ENCODE results near the gene LMOD3. TPM values are rescaled to one million over a fixed set of nuclear protein-coding genes. Genes with fewer than 3 reads are reported as not detected.

Gene LMOD3
- total and polyA plus RNA-seq, 7 experiments from 2014 or later, result 0.05 TPM; not detected in 6

DNA sequence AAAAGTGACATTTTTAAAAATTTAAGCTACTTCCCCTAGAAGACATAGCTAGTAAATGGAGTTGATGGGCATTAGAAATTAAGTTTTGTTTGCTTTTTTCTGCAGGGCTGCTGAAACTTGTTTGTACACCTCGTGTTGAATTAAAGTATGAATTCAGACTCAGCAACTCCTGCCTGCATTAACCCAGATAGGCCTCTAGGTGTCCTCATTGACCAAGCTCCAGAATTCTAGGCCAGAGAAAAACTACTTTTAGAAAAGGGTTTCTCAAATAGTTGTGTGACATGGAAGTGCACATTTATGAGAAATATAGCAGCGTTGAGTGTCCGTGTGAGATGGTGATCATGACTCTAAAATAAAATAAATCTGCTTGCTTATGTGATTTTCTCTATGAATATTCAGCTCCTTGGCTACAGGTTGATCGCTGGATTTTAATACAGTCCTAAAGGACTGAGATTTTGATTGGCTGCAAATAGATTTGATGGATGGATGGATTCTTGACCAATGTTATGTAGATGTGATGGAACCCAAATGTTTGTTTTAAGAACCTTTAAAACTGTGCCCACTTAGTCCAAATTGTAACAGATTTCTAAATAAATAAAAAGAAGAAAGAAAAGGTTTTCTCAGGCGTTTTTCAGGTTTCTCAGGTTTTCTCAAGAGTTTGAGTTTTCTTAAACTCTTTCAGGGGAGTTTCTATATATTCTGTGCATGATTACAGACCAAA, 39.4 kb upstream of the LMOD3 start:
- Histone ChIP-seq H3K27ac (ENCODE audit: low read depth, low read length) (no peak overlapping the region), H3K36me3 (ENCODE audit: control insufficient read depth in 2 of 3, insufficient read depth in 3 of 3, low read length in 3 of 3) (no peaks in the 10 kb centered on the region), H3K4me1 (ENCODE audit: control insufficient read depth in 2 of 2, insufficient read depth in 2 of 2, low read length in 2 of 2) (no peaks in the 10 kb centered on the region), H3K4me3 (ENCODE audit: low read length) (no peak overlapping the region), H3K27me3 (ENCODE audit: control insufficient read depth in 2 of 2, insufficient read depth in 2 of 2, low read length in 2 of 2) (no peaks in the 10 kb centered on the region), H3K9me3 (ENCODE audit: control insufficient read depth in 2 of 3, low read length in 3 of 3) (no peaks in the 10 kb centered on the region)
- Mint-ChIP-seq H3K9me3 (no peaks in the 10 kb centered on the region), H3K4me3 (no peak overlapping the region), H3K27me3 (peaks cover 0 to 12% (median 0%) of the 10 kb centered on the region in 5 donors), H3K36me3 (no peaks in the 10 kb centered on the region), H3K27ac (no peak overlapping the region), H3K4me1 (peaks cover 0 to 15% (median 0%) of the 10 kb centered on the region in 7 donors)
- intact Hi-C loops (cut with micrococcal nuclease), result loop anchor here (1.0 to 10.0 kb wide), 9 partner anchors 36 to 1193 kb away; no protein-coding TSS in a partner anchor
- ATAC-seq (peak; percentile 84), DNase-seq (peak in 7 of 9 donors; percentile 22 to 62 (median 55))
- ChIA-PET CTCF (interaction anchor here (0.7 to 6.8 kb wide), 20 partner anchors 11 to 1365 kb away, joined by 3 to 130 read pairs (median 4); partner anchors contain the start of gene LMOD3), POLR2A (interaction anchor here (0.6 to 1.3 kb wide), 3 partner anchors 23 to 143 kb away, joined by 3 to 6 read pairs (median 4); no protein-coding TSS in a partner anchor)

DNA sequence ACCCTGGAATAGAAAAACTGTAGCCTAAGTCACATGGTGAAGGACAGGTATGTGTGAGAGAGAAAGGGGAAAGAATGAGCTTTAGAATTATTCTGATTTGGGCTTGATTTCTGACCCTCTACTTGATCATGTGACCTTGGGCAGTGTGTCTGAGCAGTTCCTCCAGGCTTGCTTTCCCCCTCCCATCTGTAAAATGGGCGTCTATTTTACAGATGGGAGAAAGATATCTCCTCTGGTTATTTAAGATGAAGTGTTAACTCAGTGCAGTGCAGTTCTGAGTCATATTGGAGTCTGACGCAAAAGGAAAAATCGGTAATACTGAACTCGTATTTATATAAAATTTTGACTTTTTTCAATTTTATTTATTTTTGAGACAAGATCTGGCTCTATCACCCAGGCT, 38.1 kb upstream of the LMOD3 start:
- H3K4me3 Mint-ChIP-seq, result no peak overlapping the region
- ATAC-seq (no peak), DNase-seq (no peak)
- H3K36me3 Mint-ChIP-seq, result no peaks in the 10 kb centered on the region
- H3K27ac ChIP-seq (ENCODE audit: low read depth, low read length), result no peak overlapping the region
- no peaks in the 10 kb centered on the region for H3K9me3 Mint-ChIP-seq
- POLR2A ChIA-PET, result no interaction called here
- H3K4me1 ChIP-seq (ENCODE audit: control insufficient read depth in 2 of 2, insufficient read depth in 2 of 2, low read length in 2 of 2), result no peaks in the 10 kb centered on the region
- H3K27me3 ChIP-seq (ENCODE audit: control insufficient read depth in 2 of 2, insufficient read depth in 2 of 2, low read length in 2 of 2), result no peaks in the 10 kb centered on the region
- H3K4me3 ChIP-seq (ENCODE audit: low read length), result no peak overlapping the region
- H3K9me3 ChIP-seq (ENCODE audit: control insufficient read depth in 2 of 3, low read length in 3 of 3), result no peaks in the 10 kb centered on the region
- H3K27me3 Mint-ChIP-seq, result peaks cover 0 to 18% (median 0%) of the 10 kb centered on the region in 5 donors
- H3K36me3 ChIP-seq (ENCODE audit: control insufficient read depth in 2 of 3, insufficient read depth in 3 of 3, low read length in 3 of 3), result no peaks in the 10 kb centered on the region
- intact Hi-C loops (cut with micrococcal nuclease), result loop anchor here (2.0 to 10.0 kb wide), 3 partner anchors 37 to 1194 kb away; no protein-coding TSS in a partner anchor
- peaks cover 0 to 12% (median 0%) of the 10 kb centered on the region in 7 donors for H3K4me1 Mint-ChIP-seq
- CTCF ChIA-PET, result interaction anchor here (0.5 to 6.8 kb wide), 8 partner anchors 23 to 203 kb away, joined by 3 to 130 read pairs (median 8); no protein-coding TSS in a partner anchor
- no peak overlapping the region for H3K27ac Mint-ChIP-seq

DNA sequence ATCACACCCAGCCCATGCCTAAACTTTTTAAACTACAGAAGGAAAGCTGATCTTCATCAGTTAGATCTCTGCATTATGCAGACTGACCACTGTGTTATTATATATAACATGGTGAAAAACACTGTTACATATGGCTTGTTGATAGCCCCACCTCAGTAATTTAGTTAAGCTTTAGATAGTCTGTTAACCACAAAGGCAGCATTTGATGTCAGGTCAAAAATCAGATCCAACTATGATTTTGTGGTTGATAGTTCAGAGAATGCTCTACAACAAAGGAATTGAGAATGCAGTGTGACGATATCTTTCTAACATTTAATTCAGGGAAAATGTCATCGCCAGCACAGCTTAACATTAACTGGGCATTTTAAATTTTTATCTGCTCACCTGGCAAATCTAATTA, 37.7 kb upstream of the LMOD3 start:
- Mint-ChIP-seq H3K4me1 (peaks cover 0 to 12% (median 0%) of the 10 kb centered on the region in 7 donors), H3K27ac (no peak overlapping the region), H3K4me3 (no peak overlapping the region), H3K27me3 (peaks cover 0 to 22% (median 0%) of the 10 kb centered on the region in 5 donors), H3K9me3 (no peaks in the 10 kb centered on the region), H3K36me3 (no peaks in the 10 kb centered on the region)
- no peaks in the 10 kb centered on the region for H3K4me1 ChIP-seq (ENCODE audit: control insufficient read depth in 2 of 2, insufficient read depth in 2 of 2, low read length in 2 of 2)
- no peaks in the 10 kb centered on the region for H3K9me3 ChIP-seq (ENCODE audit: control insufficient read depth in 2 of 3, low read length in 3 of 3)
- ChIA-PET POLR2A (no interaction called here), CTCF (interaction anchor here (0.6 to 6.8 kb wide), 3 partner anchors 40 to 148 kb away, joined by 4 to 130 read pairs (median 12); no protein-coding TSS in a partner anchor)
- H3K27me3 ChIP-seq (ENCODE audit: control insufficient read depth in 2 of 2, insufficient read depth in 2 of 2, low read length in 2 of 2), result no peaks in the 10 kb centered on the region
- no peak overlapping the region for H3K27ac ChIP-seq (ENCODE audit: low read depth, low read length)
- ATAC-seq, result no peak
- intact Hi-C loops (cut with micrococcal nuclease), result loop anchor here (2.0 to 10.0 kb wide), 3 partner anchors 37 to 1195 kb away; no protein-coding TSS in a partner anchor
- no peaks in the 10 kb centered on the region for H3K36me3 ChIP-seq (ENCODE audit: control insufficient read depth in 2 of 3, insufficient read depth in 3 of 3, low read length in 3 of 3)
- no peak for DNase-seq
- H3K4me3 ChIP-seq (ENCODE audit: low read length), result no peak overlapping the region

DNA sequence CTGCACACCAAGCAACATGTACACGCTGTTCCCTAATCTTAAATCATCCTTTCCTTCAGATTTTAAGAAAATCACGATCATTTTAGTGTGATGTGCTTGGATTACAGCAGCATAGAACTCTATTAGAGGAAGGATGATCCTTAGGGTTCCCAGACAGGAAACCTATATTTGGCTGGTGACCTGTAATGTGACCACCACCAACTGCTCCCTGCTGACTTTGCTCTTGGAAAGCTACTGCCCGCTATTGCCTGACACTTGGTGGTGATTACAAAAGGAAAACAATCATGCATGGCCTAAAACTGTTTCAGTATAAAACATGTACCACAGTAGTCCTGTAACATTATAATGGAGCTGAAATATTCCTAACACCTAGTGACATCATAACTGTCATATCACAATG, 27.2 kb upstream of the LMOD3 start:
- peaks cover 0 to 11% (median 0%) of the 10 kb centered on the region in 5 donors for H3K27me3 Mint-ChIP-seq
- intact Hi-C loops (cut with micrococcal nuclease), result no loop called here
- DNase-seq (no peak), ATAC-seq (no peak)
- ChIA-PET POLR2A (interaction anchor here (0.5 kb wide), 1 partner anchor 19 kb away, joined by 4 read pairs; no protein-coding TSS in a partner anchor), CTCF (no interaction called here)
- H3K4me3 ChIP-seq (ENCODE audit: low read length), result no peak overlapping the region
- H3K27ac ChIP-seq (ENCODE audit: low read depth, low read length), result no peak overlapping the region
- H3K27me3 ChIP-seq (ENCODE audit: control insufficient read depth in 2 of 2, insufficient read depth in 2 of 2, low read length in 2 of 2), result no peaks in the 10 kb centered on the region
- H3K4me1 ChIP-seq (ENCODE audit: control insufficient read depth in 2 of 2, insufficient read depth in 2 of 2, low read length in 2 of 2), result no peaks in the 10 kb centered on the region
- H3K36me3 Mint-ChIP-seq, result no peaks in the 10 kb centered on the region
- H3K36me3 ChIP-seq (ENCODE audit: control insufficient read depth in 2 of 3, insufficient read depth in 3 of 3, low read length in 3 of 3), result no peaks in the 10 kb centered on the region
- H3K4me1 Mint-ChIP-seq, result no peaks in the 10 kb centered on the region
- no peak overlapping the region for H3K27ac Mint-ChIP-seq
- no peaks in the 10 kb centered on the region for H3K9me3 ChIP-seq (ENCODE audit: control insufficient read depth in 2 of 3, low read length in 3 of 3)
- no peaks in the 10 kb centered on the region for H3K9me3 Mint-ChIP-seq
- no peak overlapping the region for H3K4me3 Mint-ChIP-seq

DNA sequence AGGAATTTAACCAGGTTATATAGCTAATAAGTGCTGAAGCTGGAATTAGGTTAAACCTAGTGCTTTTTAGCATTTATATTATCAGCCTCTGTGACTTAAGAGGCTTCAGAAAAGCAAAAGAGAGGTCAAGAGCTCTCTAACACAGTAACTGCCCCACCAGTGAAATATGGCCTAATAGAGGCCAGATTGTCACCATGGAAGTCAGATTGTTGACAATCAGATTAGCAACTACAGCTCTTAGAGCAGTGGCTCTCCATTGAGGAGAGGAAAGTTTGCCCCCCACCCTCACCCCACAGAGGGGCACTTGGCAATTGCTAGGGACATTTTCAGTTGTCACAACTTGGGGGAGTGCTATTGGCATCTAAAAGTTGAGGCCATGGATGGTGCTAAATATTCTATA, 23.3 kb upstream of the LMOD3 start:
- H3K4me3 Mint-ChIP-seq, result no peak overlapping the region
- Histone ChIP-seq H3K4me1 (ENCODE audit: control insufficient read depth in 2 of 2, insufficient read depth in 2 of 2, low read length in 2 of 2) (no peaks in the 10 kb centered on the region), H3K4me3 (ENCODE audit: low read length) (no peak overlapping the region), H3K36me3 (ENCODE audit: control insufficient read depth in 2 of 3, insufficient read depth in 3 of 3, low read length in 3 of 3) (no peaks in the 10 kb centered on the region), H3K27me3 (ENCODE audit: control insufficient read depth in 2 of 2, insufficient read depth in 2 of 2, low read length in 2 of 2) (no peaks in the 10 kb centered on the region), H3K9me3 (ENCODE audit: control insufficient read depth in 2 of 3, low read length in 3 of 3) (no peaks in the 10 kb centered on the region), H3K27ac (ENCODE audit: low read depth, low read length) (no peak overlapping the region)
- H3K9me3 Mint-ChIP-seq, result no peaks in the 10 kb centered on the region
- ChIA-PET CTCF (interaction anchor here (1.5 to 2.1 kb wide), 2 partner anchors 16 kb away, joined by 3 to 8 read pairs; no protein-coding TSS in a partner anchor), POLR2A (no interaction called here)
- no peak overlapping the region for H3K27ac Mint-ChIP-seq
- peaks cover 0 to 11% (median 0%) of the 10 kb centered on the region in 5 donors for H3K27me3 Mint-ChIP-seq
- no peaks in the 10 kb centered on the region for H3K4me1 Mint-ChIP-seq
- ATAC-seq (no peak), DNase-seq (no peak)
- no peaks in the 10 kb centered on the region for H3K36me3 Mint-ChIP-seq
- intact Hi-C loops (cut with micrococcal nuclease), result no loop called here

DNA sequence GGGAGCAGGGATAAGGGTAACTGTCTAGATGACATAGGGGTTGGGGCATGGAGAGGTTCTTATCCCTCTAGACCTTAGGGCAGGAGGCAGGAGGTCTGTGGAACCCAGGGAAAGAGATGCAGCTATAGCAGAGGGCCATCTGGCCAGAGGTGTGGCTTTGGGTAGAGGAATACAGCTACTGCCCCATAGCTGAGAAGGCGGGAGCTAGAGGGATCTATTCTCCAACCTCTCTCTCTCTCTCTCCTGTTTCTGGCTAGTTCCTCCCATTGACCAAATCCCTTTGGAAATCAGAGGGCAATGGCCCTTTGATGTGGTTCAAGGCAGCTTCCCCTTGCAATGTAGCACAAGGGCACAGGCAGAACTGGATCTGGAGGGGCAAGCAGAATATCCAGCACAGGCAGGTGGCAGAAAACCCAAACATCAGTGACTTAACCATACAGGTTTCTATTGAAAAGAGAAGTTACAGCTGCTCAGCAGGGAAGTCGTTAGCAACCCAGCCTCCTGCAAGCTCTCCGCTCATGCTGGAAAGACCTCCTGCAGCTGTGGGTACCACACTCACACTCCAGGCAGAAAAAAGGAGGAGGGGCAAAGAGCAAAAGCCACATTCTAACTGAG, 22.3 kb upstream of the LMOD3 start:
- H3K4me1 Mint-ChIP-seq, result no peaks in the 10 kb centered on the region
- CTCF ChIA-PET, result interaction anchor here (1.5 to 2.1 kb wide), 2 partner anchors 15 to 17 kb away, joined by 3 to 8 read pairs; no protein-coding TSS in a partner anchor

More for the DNA sequence above, 22.3 kb upstream of the LMOD3 start:
- Histone ChIP-seq H3K4me3 (ENCODE audit: low read length) (no peak overlapping the region), H3K4me1 (ENCODE audit: control insufficient read depth in 2 of 2, insufficient read depth in 2 of 2, low read length in 2 of 2) (no peaks in the 10 kb centered on the region), H3K27me3 (ENCODE audit: control insufficient read depth in 2 of 2, insufficient read depth in 2 of 2, low read length in 2 of 2) (no peaks in the 10 kb centered on the region), H3K27ac (ENCODE audit: low read depth, low read length) (no peak overlapping the region), H3K9me3 (ENCODE audit: control insufficient read depth in 2 of 3, low read length in 3 of 3) (no peaks in the 10 kb centered on the region), H3K36me3 (ENCODE audit: control insufficient read depth in 2 of 3, insufficient read depth in 3 of 3, low read length in 3 of 3) (no peaks in the 10 kb centered on the region)
- H3K27ac Mint-ChIP-seq, result no peak overlapping the region
- no peaks in the 10 kb centered on the region for H3K9me3 Mint-ChIP-seq
- ATAC-seq, result no peak
- H3K4me3 Mint-ChIP-seq, result no peak overlapping the region
- no peaks in the 10 kb centered on the region for H3K36me3 Mint-ChIP-seq
- intact Hi-C loops (cut with micrococcal nuclease), result no loop called here
- POLR2A ChIA-PET, result no interaction called here
- DNase-seq, result no peak
- H3K27me3 Mint-ChIP-seq, result peaks cover 0 to 18% (median 7%) of the 10 kb centered on the region in 5 donors
